HCT116 (cell line): ENCODE measurements around the gene CELF2.

Source experiments
- CTCF ChIP-seq, 3 experiments: fragments of 200-600 bp in 1 of 3; sonication (generic) in 1 of 3; IDR thresholded peaks in 2 of 3; conservative IDR thresholded peaks in 1 of 3; 2 replicates each; pipeline ENCODE4 v1.5.1; 2012 to 2017; ENCODE audit warnings: low read depth in 2 of 3, low read length in 2 of 3, antibody characterized with exemption in 1 of 3, borderline replicate concordance in 1 of 3, control low read depth in 1 of 3, mild to moderate bottlenecking in 1 of 3, mixed read lengths in 1 of 3, mixed run types in 1 of 3, moderate library complexity in 1 of 3; ENCODE audit not compliant: insufficient read depth in 1 of 3
- EZH2 ChIP-seq: fragments of 200-600 bp; sonication (generic); IDR thresholded peaks from 2 replicates; pipeline ENCODE4 v1.6.1; 2017; ENCODE audit warnings: antibody characterized with exemption, mixed run types
- EZH2phosphoT487 ChIP-seq: fragments of 200-600 bp; IDR thresholded peaks from 2 replicates; pipeline ENCODE4 v1.6.1; 2018; ENCODE audit warnings: antibody characterized with exemption, borderline replicate concordance
- FOSL1 ChIP-seq: IDR thresholded peaks from 2 replicates; pipeline ENCODE4 v1.6.1; 2012; ENCODE audit warnings: low read depth
- JUND ChIP-seq: IDR thresholded peaks from 2 replicates; pipeline ENCODE4 v1.6.1; 2012
- POLR2A ChIP-seq: IDR thresholded peaks from 2 replicates; pipeline ENCODE4 v1.7.0; 2011; ENCODE audit warnings: borderline replicate concordance; ENCODE audit not compliant: insufficient read depth, insufficient read length; ENCODE audit errors: extremely low read depth
- POLR2AphosphoS5 ChIP-seq: IDR thresholded peaks from 2 replicates; pipeline ENCODE4 v1.6.1; 2011; ENCODE audit warnings: mild to moderate bottlenecking, low read depth, low read length, moderate library complexity
- RAD21 ChIP-seq: IDR thresholded peaks from 2 replicates; pipeline ENCODE4 v1.6.1; 2012; ENCODE audit warnings: low read depth, mild to moderate bottlenecking
- ZNF274 ChIP-seq: fragments of 200-500 bp; sonication (Bioruptor generic); IDR thresholded peaks from 2 replicates; pipeline ENCODE4 v1.6.1; 2014; ENCODE audit warnings: mild to moderate bottlenecking, low read depth, low read length, inconsistent platforms
- TF ChIP-seq, protein P1 (sequence below): IDR thresholded peaks from 2 replicates; pipeline ENCODE4 v1.6.1; 2011; ENCODE audit warnings: mild to moderate bottlenecking, low read length, moderate library complexity; ENCODE audit not compliant: insufficient replicate concordance; ENCODE audit errors: extremely low read depth
- TF ChIP-seq, protein P2 (sequence below): IDR thresholded peaks from 2 replicates; pipeline ENCODE4 v1.6.1; 2012

DNA sequence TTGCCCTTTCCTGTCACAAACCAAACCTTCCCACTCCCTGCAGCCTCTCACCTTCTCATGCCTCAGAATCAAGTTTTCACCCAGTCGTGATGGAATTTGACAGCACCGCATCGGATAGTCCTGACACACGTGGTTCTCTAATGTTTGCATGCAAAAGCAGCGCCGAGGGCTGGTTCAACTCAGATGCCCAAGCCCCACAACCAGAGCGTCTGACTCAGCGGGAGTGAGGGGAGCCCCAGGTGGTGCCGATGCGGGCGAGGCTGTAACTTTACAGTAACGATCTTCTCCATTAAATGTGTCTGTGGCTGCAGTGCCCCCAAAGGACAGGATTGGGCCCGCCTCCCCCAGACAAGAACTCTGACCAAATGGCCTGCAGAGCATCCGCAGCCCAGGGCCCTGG is 284.5 kb downstream of the CELF2 start:
- TF ChIP-seq EZH2 (no peak), CTCF (IDR thresholded peaks at IDR 0.05 in 2 of 3, conservative IDR thresholded peaks at IDR 0.05 in 1 of 3; ENCODE audit: borderline replicate concordance in 1 of 3, insufficient read depth in 1 of 3, low read depth in 2 of 3, low read length in 2 of 3) (no peak), POLR2A (no peak), EZH2phosphoT487 (no peak), POLR2AphosphoS5 (no peak), ZNF274 (no peak), JUND (no peak), RAD21 (no peak), FOSL1 (no peak)
- TF ChIP-seq, protein P1, sequence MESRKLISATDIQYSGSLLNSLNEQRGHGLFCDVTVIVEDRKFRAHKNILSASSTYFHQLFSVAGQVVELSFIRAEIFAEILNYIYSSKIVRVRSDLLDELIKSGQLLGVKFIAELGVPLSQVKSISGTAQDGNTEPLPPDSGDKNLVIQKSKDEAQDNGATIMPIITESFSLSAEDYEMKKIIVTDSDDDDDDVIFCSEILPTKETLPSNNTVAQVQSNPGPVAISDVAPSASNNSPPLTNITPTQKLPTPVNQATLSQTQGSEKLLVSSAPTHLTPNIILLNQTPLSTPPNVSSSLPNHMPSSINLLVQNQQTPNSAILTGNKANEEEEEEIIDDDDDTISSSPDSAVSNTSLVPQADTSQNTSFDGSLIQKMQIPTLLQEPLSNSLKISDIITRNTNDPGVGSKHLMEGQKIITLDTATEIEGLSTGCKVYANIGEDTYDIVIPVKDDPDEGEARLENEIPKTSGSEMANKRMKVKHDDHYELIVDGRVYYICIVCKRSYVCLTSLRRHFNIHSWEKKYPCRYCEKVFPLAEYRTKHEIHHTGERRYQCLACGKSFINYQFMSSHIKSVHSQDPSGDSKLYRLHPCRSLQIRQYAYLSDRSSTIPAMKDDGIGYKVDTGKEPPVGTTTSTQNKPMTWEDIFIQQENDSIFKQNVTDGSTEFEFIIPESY: no peak
- TF ChIP-seq, protein P2, sequence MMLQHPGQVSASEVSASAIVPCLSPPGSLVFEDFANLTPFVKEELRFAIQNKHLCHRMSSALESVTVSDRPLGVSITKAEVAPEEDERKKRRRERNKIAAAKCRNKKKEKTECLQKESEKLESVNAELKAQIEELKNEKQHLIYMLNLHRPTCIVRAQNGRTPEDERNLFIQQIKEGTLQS: no peak
